ENCODE data around the gene KCNJ14.

KCNJ14 gene

GRCh38 chr19:48512504-48513288 lies 57.3 kb downstream of the KCNJ14 start:
- in situ Hi-C loops (cut with HindIII; ENCODE audit: low pct_unique_long_range_greater_than_20kb, low sequenced_read_pairs): no loop called here
- TF ChIP-seq JUND (IDR thresholded peaks at IDR 0.05; ENCODE audit: low read depth): no peak
- no peak for DNase-seq (ENCODE audit: low read depth in 1 of 2, low spot score in 1 of 2)

GRCh38 chr19:48513289-48514122 lies 58.1 kb downstream of the KCNJ14 start:
- peak; percentile 65 to 79 for DNase-seq (ENCODE audit: low read depth in 1 of 2, low spot score in 1 of 2)
- no peak for TF ChIP-seq JUND (IDR thresholded peaks at IDR 0.05; ENCODE audit: low read depth)
- in situ Hi-C loops (cut with HindIII; ENCODE audit: low pct_unique_long_range_greater_than_20kb, low sequenced_read_pairs): no loop called here

GRCh38 chr19:48514123-48514458 lies 58.7 kb downstream of the KCNJ14 start:
- no peak for TF ChIP-seq JUND (IDR thresholded peaks at IDR 0.05; ENCODE audit: low read depth)
- DNase-seq (ENCODE audit: low read depth in 1 of 2, low spot score in 1 of 2): no peak
- in situ Hi-C loops (cut with HindIII; ENCODE audit: low pct_unique_long_range_greater_than_20kb, low sequenced_read_pairs): no loop called here

GRCh38 chr19:48516536-48516935 lies 61.2 kb downstream of the KCNJ14 start:
- no peak for TF ChIP-seq JUND (IDR thresholded peaks at IDR 0.05; ENCODE audit: low read depth)
- no peak for DNase-seq (ENCODE audit: low read depth in 1 of 2, low spot score in 1 of 2)
- in situ Hi-C loops (cut with HindIII; ENCODE audit: low pct_unique_long_range_greater_than_20kb, low sequenced_read_pairs): no loop called here

Measured in T47D (cell line).